Measurements from ENCODE around the gene KCNT1.

KCNT1 gene

DNA sequence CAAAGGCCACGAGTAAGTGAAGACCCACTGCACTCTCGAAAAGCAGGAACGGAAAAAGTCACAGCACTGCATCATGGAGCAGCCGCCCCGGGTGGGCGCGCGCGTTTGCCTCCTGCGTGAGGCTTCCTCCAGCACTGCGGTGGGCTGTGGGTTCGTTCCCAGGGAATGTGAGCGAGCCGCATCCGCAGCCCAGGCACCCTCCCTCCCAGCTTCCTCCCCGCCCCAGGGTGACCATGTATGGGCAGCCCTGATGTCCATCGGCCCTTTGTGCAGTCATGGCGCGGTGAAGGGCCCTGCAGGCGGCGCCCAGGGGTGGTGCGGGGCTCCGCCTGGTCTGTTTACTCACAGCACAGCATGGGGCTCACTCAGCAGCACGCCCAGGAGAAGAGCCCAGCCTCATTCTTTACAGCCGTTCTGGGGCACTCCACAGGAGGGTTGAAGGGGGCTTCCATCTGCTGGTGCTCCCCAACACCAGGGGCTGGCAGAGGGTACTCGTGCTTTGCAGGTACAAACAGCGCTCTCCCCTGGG is 32.7 kb downstream of the KCNT1 start:
- DNase-seq, result no peak
- Mint-ChIP-seq H3K4me3 (no peak overlapping the region), H3K9me3 (peaks cover 22% of the 10 kb centered on the region in 2 donors), H3K27ac (no peak overlapping the region), H3K36me3 (peaks cover 3 to 7% of the 10 kb centered on the region in 2 donors), H3K4me1 (peaks cover 0 to 2% of the 10 kb centered on the region in 2 donors), H3K27me3 (peaks cover 33 to 40% of the 10 kb centered on the region in 2 donors)
- ATAC-seq (replicated peaks), result no peak

DNA sequence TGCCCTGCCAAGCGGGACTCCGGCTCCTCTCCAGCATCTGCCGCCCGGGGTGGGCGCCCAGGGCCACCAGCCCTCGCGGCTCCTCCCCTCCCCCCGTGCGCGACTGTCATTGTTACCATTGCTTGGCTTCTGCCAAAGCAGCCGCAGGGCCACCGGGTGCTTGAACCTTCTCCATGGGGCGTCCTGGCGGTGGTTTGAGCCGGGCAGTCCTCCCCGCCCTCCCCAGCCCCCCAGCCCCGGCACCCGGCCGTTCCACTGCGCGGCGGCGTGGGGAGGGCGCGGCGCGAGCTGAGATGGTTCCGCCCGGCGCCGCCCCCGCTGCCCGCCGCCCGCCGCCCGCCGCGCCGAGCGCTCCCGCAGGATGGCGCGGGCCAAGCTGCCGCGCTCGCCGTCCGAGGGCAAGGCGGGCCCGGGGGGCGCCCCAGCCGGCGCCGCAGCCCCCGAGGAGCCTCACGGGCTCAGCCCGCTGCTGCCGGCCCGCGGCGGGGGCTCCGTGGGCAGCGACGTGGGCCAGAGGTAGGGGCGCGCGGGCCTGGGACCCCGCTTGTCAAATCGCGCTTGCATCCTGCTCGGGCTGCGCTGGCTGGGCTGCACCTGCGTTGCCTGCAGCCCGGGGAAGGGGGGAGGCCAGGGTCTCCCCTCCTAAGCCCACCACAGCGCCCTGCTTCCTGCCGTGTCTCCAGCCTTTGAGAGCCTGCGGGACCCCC is 34.4 kb downstream of the KCNT1 start:
- DNase-seq, result no peak
- Mint-ChIP-seq H3K4me3 (no peak overlapping the region), H3K27me3 (peaks cover 32 to 46% of the 10 kb centered on the region in 2 donors), H3K9me3 (peaks cover 12 to 13% of the 10 kb centered on the region in 2 donors), H3K27ac (no peak overlapping the region), H3K36me3 (peaks cover 0 to 3% of the 10 kb centered on the region in 2 donors), H3K4me1 (peaks cover 0 to 2% of the 10 kb centered on the region in 2 donors)
- ATAC-seq (replicated peaks), result no peak

DNA sequence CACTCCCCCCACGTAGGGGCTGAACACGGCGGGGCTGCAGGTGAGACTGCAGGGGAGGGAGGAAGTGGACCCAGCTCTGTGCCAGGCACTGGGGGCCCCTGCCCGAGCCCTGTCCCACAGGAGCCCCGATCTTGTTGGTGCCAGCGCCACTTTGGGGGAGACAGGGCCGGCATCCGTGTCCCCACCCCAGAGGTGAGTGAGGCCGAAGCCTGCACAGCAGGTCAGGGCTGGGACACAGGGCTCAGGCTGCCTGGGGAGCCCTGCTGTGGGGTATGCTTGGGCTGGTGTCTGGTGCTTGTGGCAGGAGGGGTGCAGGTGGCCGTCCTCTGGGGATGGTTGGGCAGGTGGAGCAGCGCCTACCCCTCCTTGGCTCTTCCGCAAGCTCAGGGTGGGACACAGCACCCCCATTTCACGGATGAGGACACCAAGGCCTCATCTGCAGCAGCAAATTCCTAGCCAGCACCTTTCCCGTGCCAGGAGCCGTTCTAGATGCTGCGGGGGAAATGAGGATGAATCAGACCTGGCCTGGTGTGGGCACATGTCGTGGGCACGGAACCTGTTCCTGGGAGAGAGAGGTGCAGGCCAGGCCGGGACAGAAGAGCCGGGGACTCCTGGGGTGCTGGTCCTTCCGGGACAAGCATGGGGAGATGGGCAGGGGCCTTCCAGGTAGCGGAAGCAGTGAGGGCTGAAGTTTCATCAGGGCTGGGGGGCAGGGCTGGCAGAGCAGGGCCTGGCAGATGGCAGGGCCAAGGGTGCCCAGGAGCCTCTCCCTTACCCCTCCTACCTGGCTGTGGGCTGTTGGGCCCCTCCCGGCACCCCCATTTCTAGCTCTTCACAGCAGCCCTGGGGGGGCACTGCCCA is 35.2 kb downstream of the KCNT1 start:
- Mint-ChIP-seq H3K9me3 (peaks cover 9 to 10% of the 10 kb centered on the region in 2 donors), H3K4me3 (no peak overlapping the region), H3K27me3 (peaks cover 30 to 46% of the 10 kb centered on the region in 2 donors), H3K36me3 (peaks cover 0 to 3% of the 10 kb centered on the region in 2 donors), H3K4me1 (peaks cover 0 to 2% of the 10 kb centered on the region in 2 donors), H3K27ac (no peak overlapping the region)
- DNase-seq (no peak), ATAC-seq (replicated peaks) (no peak)

DNA sequence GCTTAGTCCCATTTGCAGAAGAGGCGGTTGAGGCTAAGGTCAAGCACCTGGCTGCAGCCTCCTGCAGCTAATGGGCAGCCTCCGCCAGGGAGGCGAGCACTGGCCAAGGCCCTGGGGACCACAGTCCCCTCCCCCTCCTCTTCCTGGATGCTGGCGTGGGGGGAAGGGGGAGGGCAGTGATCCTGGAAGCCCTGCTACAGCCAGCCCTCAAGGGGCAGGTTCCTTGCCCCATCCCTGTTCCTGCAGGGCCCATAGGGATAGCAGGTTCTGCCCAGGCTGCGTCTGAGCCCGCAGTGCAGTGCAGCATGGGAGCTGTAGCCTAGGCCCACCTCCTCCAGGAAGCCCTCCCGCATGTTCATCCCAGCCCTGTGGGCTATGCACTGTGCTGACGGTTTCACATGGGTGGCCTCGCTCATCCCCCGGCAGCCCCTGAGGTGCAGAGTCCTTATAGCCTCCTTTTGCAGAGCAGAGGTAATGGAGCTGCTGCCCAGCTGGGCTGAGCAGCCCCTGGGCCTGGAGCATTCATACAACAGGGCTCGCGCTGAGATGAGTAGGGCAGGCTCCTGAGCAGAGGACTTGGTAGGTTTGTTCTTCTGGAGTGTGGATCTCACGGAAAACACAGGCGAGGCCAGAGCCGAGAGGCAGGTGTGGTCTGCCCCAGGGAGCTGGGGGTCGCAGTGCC is 36.0 kb downstream of the KCNT1 start:
- H3K9me3 Mint-ChIP-seq, result peaks cover 3 to 4% of the 10 kb centered on the region in 2 donors
- H3K4me3 Mint-ChIP-seq, result no peak overlapping the region
- H3K36me3 Mint-ChIP-seq, result peaks cover 0 to 3% of the 10 kb centered on the region in 2 donors
- H3K4me1 Mint-ChIP-seq, result peaks cover 0 to 2% of the 10 kb centered on the region in 2 donors
- ATAC-seq (replicated peaks) (no peak), DNase-seq (no peak)
- H3K27me3 Mint-ChIP-seq, result peaks cover 35 to 52% of the 10 kb centered on the region in 2 donors
- H3K27ac Mint-ChIP-seq, result no peak overlapping the region

DNA sequence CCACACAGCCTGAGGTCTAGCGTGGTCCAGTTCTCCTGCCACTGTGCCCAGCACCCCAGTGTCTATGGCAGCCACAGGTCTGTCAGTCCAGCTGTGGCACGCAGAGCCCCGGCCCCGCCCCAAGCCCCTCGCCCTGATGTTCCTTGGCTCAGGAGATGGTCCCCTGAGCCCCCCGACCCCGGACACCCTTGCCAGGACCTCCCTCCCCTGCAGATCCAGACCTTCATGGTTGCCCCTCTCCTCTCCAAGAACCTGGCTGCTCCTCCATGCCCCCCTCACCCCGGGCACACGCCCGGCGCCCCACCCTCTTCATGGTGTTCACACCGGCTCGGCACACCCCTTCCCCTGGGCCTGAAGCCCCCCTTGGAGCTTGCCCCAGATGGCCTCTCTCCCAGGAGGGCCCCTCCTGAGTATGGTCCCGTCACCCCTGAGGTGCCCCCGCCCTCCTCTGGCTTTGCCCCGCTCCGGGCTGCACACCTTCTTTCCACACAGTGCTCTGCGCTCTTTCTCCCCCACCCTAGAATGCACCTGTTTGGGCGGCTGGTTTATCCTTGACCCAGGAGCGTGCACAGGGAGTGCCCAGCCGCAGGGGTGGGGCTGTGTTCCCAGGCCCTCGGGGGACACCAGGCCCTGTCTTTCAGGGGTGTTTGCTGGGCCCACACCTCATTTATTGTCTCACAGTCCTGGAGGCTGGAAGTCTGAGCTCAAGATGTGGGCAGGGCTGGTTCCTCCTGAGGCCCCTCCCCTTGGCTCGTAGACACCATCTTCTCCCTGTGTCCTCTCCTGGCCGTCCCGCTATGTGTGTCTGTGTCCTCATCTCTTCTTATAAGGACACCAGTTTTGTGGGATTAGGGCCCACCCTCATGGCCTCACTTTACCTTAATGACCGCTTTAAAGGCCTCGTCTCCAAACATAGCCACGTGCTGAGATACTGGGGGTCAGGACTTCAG is 37.6 kb downstream of the KCNT1 start:
- peak overlapping the region; percentile 37 for H3K27ac Mint-ChIP-seq
- H3K36me3 Mint-ChIP-seq, result no peaks in the 10 kb centered on the region
- no peak for DNase-seq
- no peaks in the 10 kb centered on the region for H3K9me3 Mint-ChIP-seq
- H3K4me3 Mint-ChIP-seq, result no peak overlapping the region
- peaks cover 0 to 2% of the 10 kb centered on the region in 2 donors for H3K4me1 Mint-ChIP-seq
- peaks cover 25 to 40% of the 10 kb centered on the region in 2 donors for H3K27me3 Mint-ChIP-seq
- no peak for ATAC-seq (replicated peaks)

DNA sequence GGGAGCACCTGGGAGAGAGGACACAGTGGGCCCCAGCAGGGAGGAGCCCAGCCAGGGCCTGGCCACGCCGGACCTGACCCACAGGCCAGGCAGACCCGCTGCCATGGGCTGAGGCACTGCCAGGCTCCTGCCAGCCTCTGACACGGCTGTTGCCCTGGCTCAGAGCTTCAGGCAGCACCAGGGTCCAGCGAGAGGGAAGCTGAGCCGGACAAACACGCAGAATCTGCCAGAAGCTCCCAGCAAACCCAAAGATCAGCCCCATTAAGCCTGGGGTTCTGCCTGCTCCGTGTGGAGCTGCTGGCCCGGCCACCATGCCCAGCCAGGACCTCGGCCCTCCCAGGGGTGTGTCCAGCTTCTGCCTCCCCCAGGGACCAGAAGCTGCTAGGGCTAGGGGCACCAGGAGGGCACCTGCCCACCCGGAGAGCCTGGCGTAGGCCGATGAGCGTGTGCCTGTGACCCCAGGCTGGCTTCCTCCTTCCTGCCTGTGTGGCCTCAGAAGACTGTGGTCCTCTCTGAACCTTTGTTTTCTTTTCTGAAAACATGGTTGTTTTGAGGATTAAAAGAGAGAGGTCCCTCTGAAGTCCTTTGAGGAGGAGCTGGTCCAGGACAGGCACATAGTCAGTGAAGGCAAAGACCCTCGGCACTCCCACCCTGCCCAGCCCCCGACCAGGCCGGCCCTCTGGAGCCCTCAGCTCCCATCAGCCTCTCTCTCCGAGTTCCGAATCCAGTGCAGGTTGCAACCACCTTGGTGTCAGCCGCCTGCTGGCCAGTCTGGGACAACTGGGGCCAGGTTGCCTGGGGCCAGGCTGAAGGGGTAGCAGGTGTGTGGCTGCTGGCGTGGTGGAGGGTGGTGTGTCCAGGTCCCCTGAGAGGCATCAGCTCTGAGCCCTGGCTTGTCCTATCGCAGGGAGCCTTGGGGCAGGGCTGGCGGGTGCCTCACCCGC is 39.6 kb downstream of the KCNT1 start:
- peaks cover 26 to 40% of the 10 kb centered on the region in 2 donors for H3K27me3 Mint-ChIP-seq

DNA sequence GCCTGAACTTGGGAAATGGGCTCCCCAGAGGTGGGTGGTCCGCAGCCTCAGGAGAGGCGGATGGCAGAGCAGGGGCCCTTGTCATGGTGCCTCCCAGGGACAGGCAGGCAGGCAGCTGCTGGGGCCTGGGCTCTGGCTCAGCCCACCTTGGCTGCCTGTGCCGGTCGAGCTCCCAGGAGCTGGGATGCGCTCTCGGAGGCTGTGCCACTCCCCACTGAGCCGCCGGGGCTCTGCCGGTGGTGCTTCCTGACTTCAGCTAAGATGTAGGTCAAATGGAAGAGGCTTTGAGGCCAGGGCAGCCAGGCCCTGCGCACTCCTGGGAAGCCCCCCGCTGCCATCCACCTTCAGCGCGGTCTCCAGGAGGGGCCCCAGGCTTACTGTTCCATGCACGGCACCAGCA is 41.0 kb downstream of the KCNT1 start:
- Mint-ChIP-seq H3K4me3 (no peak overlapping the region), H3K4me1 (no peaks in the 10 kb centered on the region), H3K27me3 (peaks cover 24 to 28% of the 10 kb centered on the region in 2 donors), H3K9me3 (no peaks in the 10 kb centered on the region), H3K36me3 (no peaks in the 10 kb centered on the region), H3K27ac (no peak overlapping the region)
- ATAC-seq (replicated peaks) (no peak), DNase-seq (no peak)

More for the DNA sequence above, 39.6 kb downstream of the KCNT1 start:
- H3K4me3 Mint-ChIP-seq, result no peak overlapping the region
- no peak overlapping the region for H3K27ac Mint-ChIP-seq
- no peak for DNase-seq
- no peaks in the 10 kb centered on the region for H3K9me3 Mint-ChIP-seq
- no peaks in the 10 kb centered on the region for H3K36me3 Mint-ChIP-seq
- no peak for ATAC-seq (replicated peaks)
- peaks cover 0 to 2% of the 10 kb centered on the region in 2 donors for H3K4me1 Mint-ChIP-seq

DNA sequence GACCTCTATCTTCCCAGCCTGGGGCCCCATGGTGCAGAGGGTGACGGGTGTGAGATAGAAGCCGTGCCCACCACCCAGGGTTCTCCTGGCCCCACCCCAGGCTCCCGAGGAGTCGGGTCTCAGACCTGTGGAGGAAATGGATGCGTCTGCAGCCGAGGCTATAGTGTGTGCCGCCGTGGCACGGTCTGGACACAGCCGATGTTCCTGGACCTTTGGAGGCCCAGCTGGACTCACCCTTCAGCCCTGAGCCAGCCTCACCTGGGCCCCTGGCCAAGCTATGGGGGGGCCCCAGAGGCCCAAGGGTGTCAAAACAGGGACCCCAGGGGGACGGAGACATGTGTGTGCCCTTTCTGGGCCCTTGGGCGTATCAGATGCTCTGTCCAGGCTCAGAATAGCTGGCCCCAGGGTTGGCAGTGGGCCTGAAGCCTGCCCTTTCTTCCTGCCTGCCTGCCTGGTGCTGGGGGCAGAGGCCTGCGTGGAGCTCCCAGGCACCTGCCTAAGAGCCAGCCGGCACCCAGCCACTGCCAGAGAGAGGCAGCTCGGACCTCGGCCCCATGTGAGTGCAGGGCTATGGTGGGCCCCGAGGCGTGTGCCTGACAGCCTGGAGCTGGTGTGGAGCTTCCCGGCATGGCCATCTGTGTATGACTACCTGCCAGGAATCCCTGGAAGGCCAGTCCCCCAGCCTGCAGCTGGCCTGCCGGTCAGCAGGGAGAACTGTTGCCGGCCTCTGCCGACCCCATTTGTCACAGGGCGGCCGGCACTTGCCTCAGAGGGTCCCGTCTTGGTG is 41.8 kb downstream of the KCNT1 start:
- H3K4me1 Mint-ChIP-seq, result no peaks in the 10 kb centered on the region
- no peaks in the 10 kb centered on the region for H3K9me3 Mint-ChIP-seq
- H3K27ac Mint-ChIP-seq, result no peak overlapping the region
- H3K27me3 Mint-ChIP-seq, result peaks cover 20 to 24% of the 10 kb centered on the region in 2 donors
- DNase-seq, result no peak
- no peak for ATAC-seq (replicated peaks)
- H3K36me3 Mint-ChIP-seq, result no peaks in the 10 kb centered on the region
- no peak overlapping the region for H3K4me3 Mint-ChIP-seq

DNA sequence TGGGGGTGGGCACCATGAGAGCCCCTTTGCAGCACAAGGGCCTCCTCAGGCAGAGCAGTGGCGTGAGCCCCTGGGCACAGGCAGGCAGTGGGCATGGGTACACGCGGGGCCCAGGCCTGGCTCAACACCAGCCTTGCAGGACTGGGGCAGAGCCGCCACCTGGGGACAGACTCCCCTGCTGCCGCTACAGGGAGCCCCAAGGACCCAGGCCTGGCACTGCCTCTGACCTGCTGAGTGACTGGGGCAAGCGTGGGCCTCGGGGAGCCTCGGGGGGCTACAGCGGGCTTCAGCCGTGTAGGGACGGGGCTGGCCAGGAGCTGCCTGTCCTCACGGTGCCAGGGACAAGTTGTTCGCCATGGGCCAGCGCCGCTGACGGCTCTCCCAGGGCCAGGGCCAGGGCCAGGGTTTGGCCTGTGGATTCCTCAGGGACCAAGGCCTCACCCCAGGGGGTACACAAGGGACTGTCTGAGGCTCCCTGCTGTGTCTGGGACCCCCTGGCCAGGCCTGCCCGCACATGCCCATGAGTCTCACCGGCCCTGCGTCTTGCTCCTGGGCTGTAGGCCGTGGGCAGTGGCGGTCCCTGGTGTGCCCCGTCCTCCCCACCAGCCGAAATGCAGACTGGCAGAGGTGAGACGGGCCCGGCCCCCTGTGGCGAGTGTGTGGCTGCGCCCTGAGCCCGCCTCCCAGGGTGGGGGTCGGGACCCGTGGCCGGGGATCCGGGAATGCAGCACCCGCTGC is 42.5 kb downstream of the KCNT1 start:
- no peak overlapping the region for H3K4me3 Mint-ChIP-seq
- peaks cover 14 to 17% of the 10 kb centered on the region in 2 donors for H3K27me3 Mint-ChIP-seq
- no peaks in the 10 kb centered on the region for H3K4me1 Mint-ChIP-seq
- H3K9me3 Mint-ChIP-seq, result no peaks in the 10 kb centered on the region
- no peak for ATAC-seq (replicated peaks)
- no peak overlapping the region for H3K27ac Mint-ChIP-seq
- no peaks in the 10 kb centered on the region for H3K36me3 Mint-ChIP-seq
- no peak for DNase-seq

DNA sequence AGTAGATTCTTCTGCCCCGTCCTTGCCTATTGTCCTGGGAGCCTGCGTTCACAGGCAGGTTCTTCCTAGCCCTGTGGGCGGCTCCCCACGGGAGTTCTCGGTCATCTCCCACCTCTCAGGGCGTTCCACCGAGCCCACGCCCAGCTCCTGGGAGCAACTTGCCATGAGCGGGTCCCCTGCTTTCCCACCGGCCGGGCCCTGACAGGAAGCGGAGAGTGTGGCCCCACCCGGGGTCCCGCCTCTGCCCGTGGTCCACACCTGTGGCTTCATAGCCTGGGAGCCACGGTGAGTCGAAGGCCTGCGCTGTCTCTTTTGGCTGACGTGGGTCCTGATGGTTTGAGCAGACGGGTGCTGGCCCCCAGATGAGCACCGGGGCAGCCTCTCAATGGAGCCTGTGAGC is 43.2 kb downstream of the KCNT1 start:
- ATAC-seq (replicated peaks), result no peak
- peaks cover 7 to 11% of the 10 kb centered on the region in 2 donors for H3K27me3 Mint-ChIP-seq
- no peaks in the 10 kb centered on the region for H3K36me3 Mint-ChIP-seq
- no peaks in the 10 kb centered on the region for H3K9me3 Mint-ChIP-seq
- no peak overlapping the region for H3K27ac Mint-ChIP-seq
- no peak for DNase-seq
- no peak overlapping the region for H3K4me3 Mint-ChIP-seq
- H3K4me1 Mint-ChIP-seq, result no peaks in the 10 kb centered on the region

DNA sequence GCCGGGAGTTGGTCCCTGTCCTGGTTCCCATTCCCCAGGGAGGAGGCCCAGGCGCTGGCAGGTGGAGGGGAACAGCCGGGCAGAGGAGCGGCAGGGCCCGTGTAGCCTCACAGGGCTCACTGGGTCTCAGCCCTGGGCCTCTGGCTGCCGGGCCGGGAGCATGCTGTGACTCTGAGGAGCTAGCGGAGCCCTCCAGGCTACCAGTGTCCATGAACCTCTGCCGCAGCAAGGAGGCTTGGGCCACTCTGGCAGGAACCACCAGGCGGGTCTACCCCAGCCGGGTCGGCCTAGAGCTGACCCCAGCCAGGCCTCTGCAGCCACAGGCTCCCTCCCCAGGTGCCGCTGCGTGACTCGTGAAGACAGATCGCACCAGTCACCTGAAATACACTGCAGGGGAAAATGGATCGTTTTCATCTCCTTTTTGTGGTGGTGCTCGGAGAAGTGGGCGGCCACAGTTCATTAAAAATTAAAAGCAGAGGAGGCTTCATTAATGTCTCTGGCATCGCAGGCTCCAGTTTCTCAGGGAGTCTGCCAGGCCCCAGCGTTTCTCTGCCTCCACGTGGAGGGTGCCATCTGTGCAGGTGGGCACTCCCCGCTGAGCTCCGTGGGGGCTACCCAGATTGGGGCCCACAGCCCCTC is 43.8 kb downstream of the KCNT1 start:
- ATAC-seq (replicated peaks), result no peak
- H3K27me3 Mint-ChIP-seq, result peaks cover 6 to 11% of the 10 kb centered on the region in 2 donors
- DNase-seq, result no peak
- H3K9me3 Mint-ChIP-seq, result no peaks in the 10 kb centered on the region
- H3K27ac Mint-ChIP-seq, result no peak overlapping the region
- no peaks in the 10 kb centered on the region for H3K36me3 Mint-ChIP-seq
- H3K4me1 Mint-ChIP-seq, result no peaks in the 10 kb centered on the region
- no peak overlapping the region for H3K4me3 Mint-ChIP-seq
